Measurements from ENCODE around the gene IGIP.
A peak's percentile ranks its signal among the peaks of the same experiment; 100 is the strongest.

DNA sequence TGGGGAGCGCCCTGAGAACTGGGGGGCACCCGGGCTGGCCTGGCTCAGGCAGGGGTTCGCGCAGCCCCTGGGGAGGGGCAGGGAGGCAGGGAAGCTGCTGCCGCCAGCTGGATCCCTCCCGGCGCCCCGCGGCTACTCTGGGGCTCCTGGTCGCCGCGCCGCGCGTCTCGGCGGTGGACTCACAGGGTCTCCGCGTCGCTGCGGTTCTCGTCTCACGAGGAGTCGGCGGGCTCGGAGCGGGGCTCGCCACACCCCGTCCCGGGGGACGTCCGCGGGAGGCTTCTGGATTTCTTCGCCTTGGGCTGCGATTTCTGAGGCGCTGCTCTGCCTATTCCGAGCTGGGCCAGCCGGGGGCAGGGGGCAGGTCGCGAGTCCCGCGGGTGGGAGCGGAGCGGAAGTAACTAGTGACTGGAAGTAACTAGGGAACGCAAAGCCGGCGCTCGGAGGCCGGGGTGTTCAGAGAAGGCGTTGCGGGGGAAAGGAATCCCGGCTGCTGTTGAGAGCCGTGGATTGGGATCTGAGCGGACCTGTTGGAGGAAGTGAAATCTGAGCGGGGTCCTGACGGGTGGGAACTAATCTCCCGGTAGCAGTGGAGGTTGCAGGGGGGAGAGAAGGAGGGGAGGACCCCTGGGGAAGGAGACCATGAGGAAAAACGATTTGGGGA lies 49.8 kb downstream of the IGIP start:
- TF ChIP-seq CTCF (conservative IDR thresholded peaks at IDR 0.05; ENCODE audit: low read depth, low read length) (0 out of 2 replicates have a peak, but pooled peaks have one; percentile 17), EZH2 (IDR thresholded peaks at IDR 0.05; ENCODE audit: borderline replicate concordance, low read depth, low read length, poor library complexity, severe bottlenecking) (no peak)
